GM21381 (cell line): Measurements from ENCODE around the gene DLG1.
A peak's percentile ranks its signal among the peaks of the same experiment; 100 is the strongest.

ENCODE experiments used
- ATAC-seq: cut with Tn5 transposase; IDR thresholded peaks from one replicate; pipeline ENCODE4 v1.9.1; 2021; ENCODE audit warnings: mild to moderate bottlenecking, moderate library complexity; ENCODE audit not compliant: unreplicated experiment

The DLG1 gene

GRCh38 chr3:197002701-197003454, 295.5 kb downstream of the DLG1 start:
- peak; percentile 74 for ATAC-seq

DNA sequence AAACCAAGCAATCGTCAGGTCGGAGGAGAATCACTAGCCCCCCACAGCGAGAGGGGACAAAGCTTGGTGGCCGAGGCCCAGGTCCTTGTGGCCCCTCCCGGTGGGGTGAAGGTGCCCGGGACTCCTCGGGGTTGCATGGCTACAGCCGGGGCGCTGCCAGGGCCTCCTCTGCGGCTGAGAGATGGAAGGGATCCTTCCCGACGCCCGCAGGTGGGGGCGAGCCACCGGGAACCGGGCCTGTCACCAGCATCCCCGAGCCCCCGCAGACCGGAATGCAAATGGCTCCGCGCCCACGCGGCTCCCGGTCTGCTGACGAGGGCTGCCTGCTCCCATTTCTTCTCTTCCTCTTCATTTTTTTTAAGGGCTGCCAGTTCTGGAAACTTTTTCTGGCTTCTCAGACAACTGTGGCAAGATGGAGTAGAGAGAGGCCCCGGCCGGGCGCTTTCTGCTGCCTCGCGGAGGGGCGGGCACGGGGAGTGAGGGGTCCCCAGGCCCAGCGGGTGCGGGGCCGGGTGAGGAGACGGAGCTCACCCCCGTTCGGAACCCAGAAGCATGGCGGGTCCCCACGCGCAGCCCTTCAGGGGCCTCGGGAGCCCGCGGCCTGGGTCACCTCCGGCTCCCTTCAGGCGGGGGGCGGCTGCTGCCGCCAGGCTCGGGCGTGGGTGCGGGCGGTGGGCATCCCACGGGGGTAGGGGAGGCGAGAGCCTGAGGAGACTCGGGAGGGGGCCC, 296.3 kb downstream of the DLG1 start:
- ATAC-seq = peak; percentile 11

DNA sequence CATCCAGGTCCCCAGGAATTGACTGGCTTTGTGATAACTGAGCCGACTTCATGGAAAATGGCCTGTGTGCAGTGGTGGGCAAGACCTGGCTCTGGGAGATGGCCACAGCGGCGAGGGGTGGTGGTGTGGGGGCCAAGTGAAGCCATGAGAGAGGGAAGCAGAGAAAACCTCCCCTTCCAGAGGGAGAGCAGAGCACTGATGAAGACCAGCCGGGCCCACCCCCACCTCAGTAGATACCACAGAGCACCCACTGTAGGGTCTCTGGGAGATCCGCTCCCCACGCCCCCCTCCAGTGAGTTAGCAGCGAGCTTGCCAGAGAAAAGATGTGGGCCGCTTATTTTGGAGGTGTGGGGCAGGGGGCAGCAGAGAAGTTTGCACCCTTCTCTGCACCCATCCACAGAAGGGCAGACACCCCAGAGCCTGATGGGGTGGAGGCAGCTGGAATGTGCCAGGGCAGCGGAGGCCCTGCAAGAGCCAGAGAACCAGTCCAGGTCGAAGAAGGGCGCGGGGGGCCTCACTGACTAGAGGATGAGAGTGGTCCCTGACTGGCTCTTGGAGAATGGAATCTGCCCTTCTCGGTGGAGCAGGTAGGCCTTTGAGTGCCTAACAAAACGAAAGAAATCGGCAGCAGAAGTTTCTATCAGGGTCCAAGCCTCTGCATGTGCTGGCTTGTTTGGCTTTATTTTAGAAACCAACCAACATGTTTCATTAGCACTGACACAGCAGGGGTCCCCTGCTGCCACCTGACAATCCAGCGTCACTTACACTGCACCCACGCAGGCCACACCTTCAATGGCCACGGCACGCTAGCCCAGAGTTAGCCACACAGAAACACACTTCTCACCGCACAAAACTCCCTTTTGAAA, 297.1 kb downstream of the DLG1 start:
- ATAC-seq = no peak

- no peak for ATAC-seq
These were observed 298.2 kb downstream of the DLG1 start for GRCh38 chr3:197000211-197000610.

DNA sequence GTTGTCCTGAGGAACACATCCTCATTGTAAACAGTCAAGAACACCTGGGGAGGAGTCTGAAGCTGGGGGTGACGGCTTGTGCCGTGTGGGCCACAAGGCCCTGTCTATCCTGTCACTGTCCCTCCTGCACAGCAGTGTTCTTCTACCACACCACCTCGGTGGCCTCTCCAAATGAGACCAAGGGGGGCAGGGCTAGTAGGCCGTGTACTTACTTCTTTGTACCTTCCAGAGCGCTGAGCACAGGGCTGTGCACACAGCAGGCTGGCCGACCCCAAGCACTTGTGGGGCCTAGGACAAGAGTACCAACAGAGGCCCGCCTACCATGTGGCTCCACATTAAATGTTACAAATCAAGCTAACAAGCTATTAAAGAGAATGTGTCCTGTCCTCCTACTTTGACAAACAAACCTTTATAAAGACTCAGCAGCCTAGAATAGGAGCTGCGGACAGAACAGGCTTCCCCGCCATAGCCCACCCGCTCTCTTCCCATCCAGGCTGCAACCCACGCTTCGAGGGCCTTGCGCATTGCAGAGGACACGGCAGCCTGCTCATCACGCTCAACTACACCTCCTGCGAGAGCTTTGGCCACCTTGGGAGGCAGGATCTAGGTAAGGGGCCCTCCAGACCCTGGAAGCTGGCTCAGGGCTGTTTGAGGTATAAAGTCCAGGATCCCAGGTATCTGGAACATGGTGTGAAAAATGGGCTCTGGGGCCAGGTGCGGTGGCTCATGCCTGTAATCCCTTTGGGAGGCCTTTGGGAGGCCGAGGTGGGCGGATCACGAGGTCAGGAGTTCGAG, 299.2 kb downstream of the DLG1 start:
- no peak for ATAC-seq

DNA sequence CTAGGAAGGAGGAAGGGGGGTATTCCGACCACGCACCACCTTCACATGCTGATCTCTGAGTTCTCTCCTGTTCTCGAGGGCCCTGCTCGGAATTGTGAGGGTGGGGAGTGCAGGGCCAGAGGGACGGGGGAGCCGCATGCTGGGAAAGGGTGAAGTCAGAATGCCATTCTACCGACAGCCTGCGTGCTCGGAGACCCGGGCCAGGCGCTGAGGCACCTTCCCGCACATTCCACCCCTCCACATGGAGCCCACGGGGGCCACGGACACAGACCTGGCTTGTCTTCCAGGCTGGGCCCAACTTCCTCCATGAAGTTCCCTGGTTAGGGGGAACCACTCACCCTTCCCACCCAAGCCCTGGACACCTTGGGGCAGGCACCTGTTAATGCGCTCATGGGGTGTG, 301.1 kb downstream of the DLG1 start:
- no peak for ATAC-seq

DNA sequence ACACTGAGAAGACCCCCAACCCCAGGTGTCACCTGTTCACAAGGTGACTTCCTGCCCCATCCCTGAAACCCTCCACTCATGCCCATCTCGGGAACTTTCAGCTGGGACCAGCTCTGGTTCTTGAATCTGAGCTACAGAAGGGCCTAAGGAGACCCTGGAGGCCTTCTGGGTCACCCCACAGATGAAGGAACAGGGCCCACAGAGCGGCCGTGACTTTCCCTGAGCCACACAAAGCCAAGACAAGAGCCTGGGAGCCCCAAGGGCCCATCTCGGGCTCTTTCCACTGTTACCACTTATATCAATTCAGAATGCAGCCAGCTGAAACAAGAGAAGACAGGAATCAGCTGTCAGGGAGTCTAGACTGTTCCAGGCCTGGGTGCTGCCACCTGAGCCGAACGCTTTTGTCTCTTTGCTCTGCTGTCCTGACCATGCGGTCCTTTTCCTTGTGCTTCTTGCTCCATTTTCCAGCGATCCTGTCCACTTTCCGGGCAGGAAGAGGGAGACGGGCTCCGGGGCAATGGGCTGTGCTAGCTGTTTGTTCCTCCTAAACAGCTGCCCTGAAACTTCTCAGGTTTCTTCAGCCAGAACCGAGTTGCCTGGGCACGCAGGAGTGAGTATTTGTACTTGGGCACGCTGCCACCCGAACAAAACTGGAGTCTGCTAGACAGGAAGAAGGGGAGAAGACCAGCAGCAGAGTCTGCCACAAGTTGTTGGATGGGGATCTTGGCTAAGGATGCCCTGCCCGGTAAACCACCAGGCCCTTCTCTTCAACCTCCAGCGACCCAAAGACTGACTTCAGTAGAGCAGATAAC, 301.8 kb downstream of the DLG1 start:
- ATAC-seq = no peak

- ATAC-seq = no peak
These were observed 302.6 kb downstream of the DLG1 start for GRCh38 chr3:196995646-196996355.

DNA sequence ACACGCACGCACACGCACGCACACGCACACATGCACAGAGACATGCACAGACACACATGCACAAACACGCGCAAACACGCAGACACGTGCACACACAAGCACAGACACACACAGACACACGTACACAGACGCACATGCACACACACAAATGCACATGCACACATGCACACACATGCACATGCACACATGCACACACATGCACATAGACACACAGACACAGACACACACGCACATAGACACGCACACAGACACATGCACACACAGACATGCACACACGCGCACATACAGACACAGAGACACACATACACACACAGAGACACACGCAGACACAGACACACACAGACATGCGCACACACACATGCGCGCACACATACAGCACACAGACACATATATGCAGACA, 303.4 kb downstream of the DLG1 start:
- ATAC-seq = no peak

- no peak for ATAC-seq
These were observed 304.4 kb downstream of the DLG1 start for GRCh38 chr3:196994056-196994455.
